LNCaP clone FGC (cell line): ENCODE measurements around the gene ZFP64.
"Not testable (repeated sequence)": the region's sequence is repeated elsewhere in the genome, so short reads cannot be mapped to it uniquely, and the experiment has no call there.

Experiments used
- DNase-seq: peaks from one replicate; pipeline ENCODE4 v3.0.0-alpha.2; 2011; ENCODE audit warnings: low read depth
- H3K4me3 ChIP-seq: 2 replicates; pipeline ENCODE4 v1.5.1; 2011; ENCODE audit warnings: mild to moderate bottlenecking, low read depth, low read length, control low read depth
- TF ChIP-seq, protein P1 (sequence below): IDR thresholded peaks from 2 replicates; pipeline ENCODE4 v1.5.1; 2012; ENCODE audit warnings: mild to moderate bottlenecking; ENCODE audit not compliant: control insufficient read depth, insufficient read depth; ENCODE audit errors: extremely low read depth

The ZFP64 gene

DNA sequence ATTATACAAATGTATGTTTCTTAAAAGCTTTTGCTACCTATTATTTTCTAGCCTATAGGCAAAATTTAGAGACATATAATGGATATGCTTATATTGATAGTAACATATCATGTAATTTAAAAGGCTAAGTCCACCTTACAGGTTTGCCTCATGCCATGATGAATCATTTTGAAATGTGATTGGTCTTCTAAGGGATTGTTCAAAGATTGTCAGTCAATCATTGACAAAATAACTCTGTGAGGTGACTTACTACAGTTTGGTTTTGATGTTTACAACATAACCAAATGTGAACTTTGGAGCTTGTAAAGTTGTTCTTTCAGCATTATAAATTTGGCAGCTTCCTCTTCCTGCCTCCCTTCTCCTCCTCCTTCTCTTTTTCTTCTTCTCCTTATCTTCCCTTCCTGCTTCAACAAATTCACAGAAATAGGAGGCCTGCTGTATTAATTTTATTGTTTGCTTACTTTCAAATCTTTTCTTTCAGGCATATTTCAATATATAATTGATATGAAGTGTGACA lies 39.7 kb upstream of the ZFP64 start:
- DNase-seq, result peak; percentile 23
- no peak overlapping the region for H3K4me3 ChIP-seq
- TF ChIP-seq, protein P1, sequence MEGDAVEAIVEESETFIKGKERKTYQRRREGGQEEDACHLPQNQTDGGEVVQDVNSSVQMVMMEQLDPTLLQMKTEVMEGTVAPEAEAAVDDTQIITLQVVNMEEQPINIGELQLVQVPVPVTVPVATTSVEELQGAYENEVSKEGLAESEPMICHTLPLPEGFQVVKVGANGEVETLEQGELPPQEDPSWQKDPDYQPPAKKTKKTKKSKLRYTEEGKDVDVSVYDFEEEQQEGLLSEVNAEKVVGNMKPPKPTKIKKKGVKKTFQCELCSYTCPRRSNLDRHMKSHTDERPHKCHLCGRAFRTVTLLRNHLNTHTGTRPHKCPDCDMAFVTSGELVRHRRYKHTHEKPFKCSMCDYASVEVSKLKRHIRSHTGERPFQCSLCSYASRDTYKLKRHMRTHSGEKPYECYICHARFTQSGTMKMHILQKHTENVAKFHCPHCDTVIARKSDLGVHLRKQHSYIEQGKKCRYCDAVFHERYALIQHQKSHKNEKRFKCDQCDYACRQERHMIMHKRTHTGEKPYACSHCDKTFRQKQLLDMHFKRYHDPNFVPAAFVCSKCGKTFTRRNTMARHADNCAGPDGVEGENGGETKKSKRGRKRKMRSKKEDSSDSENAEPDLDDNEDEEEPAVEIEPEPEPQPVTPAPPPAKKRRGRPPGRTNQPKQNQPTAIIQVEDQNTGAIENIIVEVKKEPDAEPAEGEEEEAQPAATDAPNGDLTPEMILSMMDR, result no peak

DNA sequence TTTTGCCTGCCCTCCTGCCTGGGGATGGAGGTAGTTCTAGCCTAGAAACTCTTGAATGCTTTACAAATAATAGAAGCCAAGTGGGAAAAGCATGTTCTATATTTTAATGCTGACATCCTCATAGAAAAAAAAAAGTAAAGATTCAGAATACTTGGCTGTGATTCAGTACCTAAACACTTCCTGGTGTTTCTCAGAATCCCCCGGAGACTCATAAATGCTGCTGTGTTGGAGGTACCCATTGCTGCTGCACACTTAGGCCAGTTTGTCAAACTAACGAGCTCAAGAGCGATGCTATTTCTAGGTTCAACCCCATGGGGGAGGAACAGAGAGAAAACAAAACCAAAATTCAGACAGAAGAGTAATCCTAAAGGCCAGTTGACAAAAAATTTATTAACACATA lies 38.8 kb upstream of the ZFP64 start:
- no peak for DNase-seq

DNA sequence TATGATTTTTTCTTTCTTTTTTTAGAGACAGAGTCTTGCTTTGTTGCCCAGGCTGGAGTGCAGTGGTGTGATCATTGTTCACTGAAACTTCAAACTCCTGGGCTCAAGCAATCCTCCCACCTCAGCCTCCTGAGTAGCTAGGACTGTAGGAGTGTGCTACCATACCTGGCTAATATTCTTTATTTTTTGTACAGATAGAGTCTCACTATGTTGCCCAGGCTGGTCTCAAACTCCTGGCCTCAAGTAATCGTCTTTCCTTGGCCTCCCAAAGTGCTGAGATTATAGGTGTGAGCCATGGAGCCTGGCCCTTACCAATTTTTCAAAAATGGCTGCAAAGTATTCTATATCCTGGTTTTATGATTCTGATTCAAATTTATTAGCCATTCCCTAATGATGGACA lies 37.8 kb upstream of the ZFP64 start:
- not testable (repeated sequence) for H3K4me3 ChIP-seq, DNase-seq

More for the DNA sequence above, 38.8 kb upstream of the ZFP64 start:
- TF ChIP-seq, protein P1, result no peak
- no peak overlapping the region for H3K4me3 ChIP-seq

DNA sequence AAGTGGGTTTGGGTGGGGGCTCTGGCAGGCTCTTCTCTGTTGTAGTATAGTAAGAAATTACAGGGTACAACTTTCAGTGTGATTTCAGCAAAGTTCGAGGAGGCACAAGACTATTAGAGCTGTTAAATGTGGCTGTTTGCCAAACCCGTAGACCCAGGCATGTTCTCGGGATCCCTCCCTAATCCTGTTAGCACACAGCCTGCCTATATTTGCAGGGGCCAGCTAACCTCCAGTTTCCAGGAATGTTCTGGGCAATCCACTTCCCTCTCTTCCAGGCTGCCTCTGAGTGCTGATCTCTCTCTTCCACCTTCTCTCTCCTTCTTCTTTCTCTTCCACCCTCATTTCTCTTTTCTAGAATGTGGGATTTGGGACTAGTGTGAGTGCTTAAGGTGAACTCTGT lies 34.8 kb upstream of the ZFP64 start:
- TF ChIP-seq, protein P1, result no peak
- no peak for DNase-seq
- no peak overlapping the region for H3K4me3 ChIP-seq

DNA sequence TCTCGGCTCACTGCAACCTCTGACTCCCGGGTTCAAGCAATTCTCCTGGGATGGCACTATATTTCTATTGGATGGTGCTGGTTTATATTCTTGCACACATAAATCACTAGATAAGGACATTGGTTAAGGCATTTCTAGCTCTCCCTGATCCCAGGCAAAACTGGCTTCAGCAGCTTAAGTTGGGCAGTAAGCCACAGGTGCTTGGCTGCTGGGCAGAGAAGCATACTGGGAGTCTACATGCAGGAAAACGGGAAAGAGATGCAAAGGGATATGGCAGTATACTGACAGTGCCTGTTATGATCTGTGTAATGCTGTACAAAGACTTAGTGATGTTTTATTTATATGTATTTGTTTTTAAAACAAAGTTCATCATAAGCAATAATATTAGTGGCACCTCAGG lies 33.3 kb upstream of the ZFP64 start:
- no peak overlapping the region for H3K4me3 ChIP-seq
- DNase-seq, result no peak
- TF ChIP-seq, protein P1, result no peak

DNA sequence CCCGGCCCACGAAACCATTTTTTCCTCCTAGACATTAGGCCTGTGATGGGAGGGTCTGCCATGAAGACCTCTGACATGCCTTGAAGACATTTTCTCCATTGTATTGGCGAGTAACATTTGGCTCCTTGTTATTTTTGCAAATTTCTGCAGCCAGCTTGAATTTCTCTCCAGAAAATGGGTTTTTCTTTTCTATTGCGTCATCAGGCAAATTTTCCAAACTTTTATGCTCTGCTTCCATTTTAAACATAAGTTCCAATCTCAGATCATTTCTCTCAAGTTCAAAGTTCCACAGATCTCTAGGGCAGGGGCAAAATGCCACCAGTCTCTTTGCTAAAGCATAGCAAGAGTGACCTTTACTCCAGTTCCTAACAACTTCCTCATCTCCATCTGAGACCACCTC lies 29.8 kb upstream of the ZFP64 start:
- not testable (repeated sequence) for H3K4me3 ChIP-seq, DNase-seq

DNA sequence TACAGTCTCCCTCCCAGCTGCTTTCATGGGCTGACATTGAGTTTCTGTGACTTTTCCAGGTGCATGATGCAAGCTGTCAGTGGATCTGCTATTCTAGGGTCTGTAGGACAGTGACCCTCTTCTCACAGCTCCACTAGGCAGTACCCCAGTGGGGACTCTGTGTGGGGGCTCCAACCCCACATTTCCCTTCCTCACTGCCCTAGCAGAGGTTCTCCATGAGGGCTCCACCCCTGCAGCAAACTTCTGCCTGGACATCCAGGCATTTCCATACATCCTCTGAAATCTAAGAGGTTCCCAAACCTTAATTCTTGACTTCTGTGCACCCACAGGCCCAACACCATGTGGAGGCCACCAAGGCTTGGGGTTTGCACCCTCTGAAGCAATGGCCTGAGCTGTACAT lies 29.3 kb upstream of the ZFP64 start:
- DNase-seq, H3K4me3 ChIP-seq: not testable (repeated sequence)

DNA sequence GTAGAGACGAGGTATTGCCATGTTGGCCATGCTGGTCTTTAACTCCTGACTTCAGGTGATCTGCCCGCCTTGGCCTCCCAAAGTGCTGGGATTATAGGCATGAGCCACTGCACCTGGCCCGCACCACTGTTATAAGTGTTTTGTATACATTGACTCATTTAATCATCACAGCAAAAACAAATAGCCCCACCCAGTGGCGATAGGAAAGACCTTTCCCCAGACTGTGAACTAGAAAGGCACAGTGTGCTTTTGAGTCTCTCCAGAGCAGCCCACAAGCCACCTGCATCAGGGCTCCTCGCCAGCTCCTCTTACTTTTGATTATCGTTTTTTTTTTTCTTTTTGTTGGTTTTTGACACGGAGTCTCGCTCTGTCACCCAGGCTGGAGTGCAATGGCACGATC lies 27.9 kb upstream of the ZFP64 start:
- DNase-seq, result peak; percentile 14
- H3K4me3 ChIP-seq, result no peak overlapping the region
- TF ChIP-seq, protein P1, result peak; percentile 36
